ENCODE measurements around the gene XK. TPM values are rescaled to one million over a fixed set of nuclear protein-coding genes. Genes with fewer than 3 reads are reported as not detected.

XK gene
- total and polyA plus RNA-seq, 9 of the 15 experiments (the other 6 are each of a cell fraction or from before 2014, with no cell fraction given): 4.0 to 21.6 (median 11.6) TPM

DNA sequence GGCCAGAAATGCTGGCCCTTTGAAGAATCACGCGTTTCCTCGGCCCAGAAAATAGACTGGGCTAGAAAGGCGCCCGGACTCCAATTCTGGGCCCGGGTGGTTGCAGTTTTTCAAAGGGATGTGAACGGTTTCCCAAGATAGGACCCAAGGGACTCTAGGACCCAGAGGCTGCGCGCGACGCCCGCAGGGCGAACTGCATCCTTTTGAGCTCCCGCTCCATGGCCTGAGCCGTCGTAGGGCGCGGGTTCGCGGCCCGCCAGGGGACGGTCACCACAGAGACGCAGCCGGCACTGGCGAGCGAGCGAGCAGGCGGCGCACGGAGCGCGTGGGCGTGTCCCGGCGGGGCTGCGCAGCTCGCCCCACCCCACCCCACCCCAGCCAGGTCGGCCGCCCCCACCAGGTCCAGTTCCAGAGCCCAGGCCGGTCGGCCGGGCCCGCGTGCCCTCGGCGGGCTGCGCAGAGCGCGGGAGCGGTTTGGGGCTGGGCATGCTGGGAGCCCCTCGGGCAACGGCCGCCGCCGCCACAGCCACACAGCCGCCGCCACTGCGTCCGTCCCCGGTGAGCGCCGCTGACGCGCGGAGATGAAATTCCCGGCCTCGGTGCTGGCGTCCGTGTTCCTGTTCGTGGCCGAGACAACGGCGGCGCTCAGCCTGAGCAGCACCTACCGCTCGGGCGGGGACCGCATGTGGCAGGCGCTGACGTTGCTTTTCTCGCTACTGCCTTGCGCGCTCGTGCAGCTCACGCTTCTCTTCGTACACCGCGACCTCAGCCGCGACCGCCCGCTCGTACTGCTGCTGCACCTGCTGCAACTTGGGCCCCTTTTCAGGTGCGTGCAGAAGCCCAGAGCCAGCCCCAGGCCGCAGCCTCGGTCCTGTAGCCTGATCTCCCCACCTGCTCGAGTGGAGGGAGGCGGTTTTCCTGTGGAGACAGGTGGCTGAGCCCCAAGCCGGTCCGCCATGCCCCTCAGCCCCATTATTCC lies at the start of gene XK (continued):
- TF ChIP-seq CEBPZ (IDR thresholded peaks at IDR 0.05; ENCODE audit: borderline replicate concordance, low read depth, low read length) (no peak), SAP30 (IDR thresholded peaks at IDR 0.05; ENCODE audit: borderline replicate concordance, insufficient read depth, low read depth, low read length, poor library complexity, severe bottlenecking) (no peak), GATAD2A (IDR thresholded peaks at IDR 0.05) (no peak), ZNF436 (CRISPR knock-in tag; IDR thresholded peaks at IDR 0.05) (no peak), ZNF175 (CRISPR knock-in tag; IDR thresholded peaks at IDR 0.05; ENCODE audit: low read depth) (no peak), ZKSCAN8 (CRISPR knock-in tag; IDR thresholded peaks at IDR 0.05) (no peak), THRAP3 (IDR thresholded peaks at IDR 0.05; ENCODE audit: borderline replicate concordance) (no peak), NFXL1 (CRISPR knock-in tag; IDR thresholded peaks at IDR 0.05) (no peak), RBM34 (IDR thresholded peaks at IDR 0.05; ENCODE audit: borderline replicate concordance, insufficient read depth, low read length) (no peak), JUND (IDR thresholded peaks at IDR 0.05; ENCODE audit: borderline replicate concordance, low read depth, low read length) (no peak), JUND (tag; IDR thresholded peaks at IDR 0.05; ENCODE audit: borderline replicate concordance, low read depth, low read length) (no peak; the same call in 2 of the 3 replicates), SFPQ (IDR thresholded peaks at IDR 0.05; ENCODE audit: low read depth, low read length) (no peak), ATF4 (CRISPR knock-in tag; IDR thresholded peaks at IDR 0.05) (no peak), RBM14 (IDR thresholded peaks at IDR 0.05; ENCODE audit: borderline replicate concordance, insufficient read depth, low read depth, low read length) (no peak), NR4A1 (CRISPR knock-in tag; IDR thresholded peaks at IDR 0.05) (no peak), NR4A1 (tag; IDR thresholded peaks at IDR 0.05) (no peak), TEAD4 (IDR thresholded peaks at IDR 0.05; ENCODE audit: low read length) (no peak), TEAD4 (CRISPR knock-in tag; IDR thresholded peaks at IDR 0.05; ENCODE audit: borderline replicate concordance) (no peak)
- TF ChIP-seq, protein P1, sequence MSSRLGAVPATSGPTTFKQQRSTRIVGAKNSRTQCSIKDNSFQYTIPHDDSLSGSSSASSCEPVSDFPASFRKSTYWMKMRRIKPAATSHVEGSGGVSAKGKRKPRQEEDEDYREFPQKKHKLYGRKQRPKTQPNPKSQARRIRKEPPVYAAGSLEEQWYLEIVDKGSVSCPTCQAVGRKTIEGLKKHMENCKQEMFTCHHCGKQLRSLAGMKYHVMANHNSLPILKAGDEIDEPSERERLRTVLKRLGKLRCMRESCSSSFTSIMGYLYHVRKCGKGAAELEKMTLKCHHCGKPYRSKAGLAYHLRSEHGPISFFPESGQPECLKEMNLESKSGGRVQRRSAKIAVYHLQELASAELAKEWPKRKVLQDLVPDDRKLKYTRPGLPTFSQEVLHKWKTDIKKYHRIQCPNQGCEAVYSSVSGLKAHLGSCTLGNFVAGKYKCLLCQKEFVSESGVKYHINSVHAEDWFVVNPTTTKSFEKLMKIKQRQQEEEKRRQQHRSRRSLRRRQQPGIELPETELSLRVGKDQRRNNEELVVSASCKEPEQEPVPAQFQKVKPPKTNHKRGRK (tag; IDR thresholded peaks at IDR 0.05): no peak

Data from K562 (cell line).